Duodenal mucosa (tissue), 2 donors: ENCODE measurements around the gene PTPRM.

Experiments
- H3K27ac ChIP-seq: one replicate; pipeline ENCODE4 v1.7.0; 2013; ENCODE audit warnings: low read depth, low read length
- H3K27me3 ChIP-seq, 2 donors: one replicate each; pipeline ENCODE4 v1.7.0; 2013; ENCODE audit warnings: low read length in 2 of 2, control low read depth in 1 of 2; ENCODE audit not compliant: insufficient read depth in 2 of 2, control insufficient read depth in 1 of 2
- H3K36me3 ChIP-seq, 2 donors: one replicate each; pipeline ENCODE4 v1.7.0; 2013; ENCODE audit warnings: low read length in 2 of 2, control low read depth in 1 of 2; ENCODE audit not compliant: insufficient read depth in 2 of 2, control insufficient read depth in 1 of 2
- H3K4me1 ChIP-seq, 2 donors: one replicate each; pipeline ENCODE4 v1.7.0; 2013; ENCODE audit warnings: low read length in 2 of 2, control low read depth in 1 of 2; ENCODE audit not compliant: insufficient read depth in 2 of 2, control insufficient read depth in 1 of 2
- H3K4me3 ChIP-seq, 2 donors: one replicate each; pipeline ENCODE4 v1.7.0; 2013; ENCODE audit warnings: low read length in 2 of 2, low read depth in 1 of 2
- H3K9ac ChIP-seq, 2 donors: one replicate each; pipeline ENCODE4 v1.7.0; 2013; ENCODE audit warnings: low read length in 2 of 2, low read depth in 1 of 2
- H3K9me3 ChIP-seq, 2 donors: one replicate each; pipeline ENCODE4 v1.7.0; 2013; ENCODE audit warnings: low read length in 2 of 2, control low read depth in 1 of 2; ENCODE audit not compliant: control insufficient read depth in 1 of 2

The PTPRM gene

DNA sequence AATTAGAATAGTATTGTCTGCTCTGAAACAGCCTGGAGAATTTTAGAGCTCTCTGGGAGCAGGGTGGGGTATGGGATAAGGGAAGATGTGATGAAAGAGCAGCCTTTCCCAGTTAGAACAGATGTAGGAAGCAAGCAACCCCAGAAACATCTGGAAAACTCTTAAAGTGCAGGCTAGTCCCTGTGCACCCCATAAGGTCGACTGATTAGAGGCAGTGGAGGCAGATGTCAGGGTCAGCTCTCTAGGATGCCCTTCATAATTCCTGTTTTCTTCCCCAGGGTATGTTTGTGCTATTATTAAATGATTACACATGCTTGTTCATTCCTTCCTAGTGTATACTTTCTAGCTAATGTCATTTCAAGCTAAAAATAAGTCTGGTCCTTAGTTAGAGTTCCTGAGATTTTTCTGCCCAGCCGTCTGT is 41.7 kb downstream of the PTPRM start:
- Histone ChIP-seq H3K27ac (no peak overlapping the region), H3K4me3 (no peak overlapping the region), H3K4me1 (no peaks in the 10 kb centered on the region), H3K9me3 (no peaks in the 10 kb centered on the region), H3K36me3 (no peaks in the 10 kb centered on the region), H3K9ac (no peak overlapping the region), H3K27me3 (no peaks in the 10 kb centered on the region)

DNA sequence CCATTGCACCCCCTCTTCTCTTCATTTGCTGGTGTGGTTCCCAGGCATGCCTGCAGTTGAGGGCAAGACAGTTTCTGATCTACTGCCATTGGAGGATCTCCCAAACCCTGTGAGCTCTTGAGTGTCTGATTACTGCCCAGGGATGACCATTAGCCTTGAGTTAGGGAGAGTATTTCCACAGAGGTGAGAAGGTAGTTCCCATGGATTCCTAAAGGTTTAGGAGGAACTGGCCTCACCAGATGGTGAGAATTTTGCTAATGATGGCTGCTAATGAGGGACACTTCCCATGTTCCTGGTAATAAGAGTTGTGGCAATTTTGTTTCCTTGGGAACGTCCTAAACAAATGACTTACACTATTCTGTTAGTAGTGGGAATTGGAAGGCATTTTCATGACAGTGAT is 42.5 kb downstream of the PTPRM start:
- Histone ChIP-seq H3K4me1 (no peaks in the 10 kb centered on the region), H3K9ac (no peak overlapping the region), H3K27me3 (no peaks in the 10 kb centered on the region), H3K36me3 (no peaks in the 10 kb centered on the region), H3K27ac (no peak overlapping the region), H3K9me3 (no peaks in the 10 kb centered on the region), H3K4me3 (no peak overlapping the region)

DNA sequence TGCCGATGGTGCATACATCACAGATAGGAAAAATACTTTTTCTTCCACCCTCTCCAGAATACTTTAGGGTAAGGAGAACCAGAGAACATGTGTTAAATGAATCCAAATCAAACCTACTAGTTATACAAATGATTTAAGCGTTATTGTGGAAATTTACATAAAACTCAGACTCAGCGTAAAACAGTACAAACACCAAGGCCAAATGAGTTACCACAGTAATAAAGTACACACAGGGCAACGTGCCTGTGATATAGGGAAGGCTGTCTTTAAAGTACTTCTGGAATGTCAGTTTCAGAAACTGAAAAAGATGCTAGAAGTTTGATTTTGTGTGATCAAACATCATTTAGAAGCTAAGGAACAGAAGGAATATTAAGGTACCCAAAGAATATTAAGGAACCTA is 46.9 kb downstream of the PTPRM start:
- H3K4me1 ChIP-seq = no peaks in the 10 kb centered on the region

DNA sequence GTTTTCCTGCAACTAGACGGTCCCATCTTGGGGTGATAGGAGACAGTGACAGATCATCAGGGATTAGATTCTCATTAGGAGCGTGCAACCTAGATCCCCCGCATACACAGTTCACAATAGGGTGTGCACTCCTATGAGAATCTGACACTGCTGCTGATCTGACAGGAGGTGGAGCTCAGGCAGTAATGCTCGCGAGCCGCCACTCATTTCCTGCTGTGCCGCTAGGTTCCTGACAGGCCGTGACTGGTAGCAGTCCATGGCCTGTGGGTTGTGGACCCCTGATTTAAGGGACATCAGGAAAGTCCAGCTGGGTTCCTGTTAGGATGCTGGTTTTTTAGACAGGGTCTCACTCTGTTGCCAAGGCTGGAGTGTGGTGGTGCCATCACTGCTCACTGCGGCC is 48.7 kb downstream of the PTPRM start:
- Histone ChIP-seq H3K36me3 (no peaks in the 10 kb centered on the region), H3K9me3 (no peaks in the 10 kb centered on the region), H3K9ac (no peak overlapping the region), H3K27me3 (no peaks in the 10 kb centered on the region), H3K4me1 (no peaks in the 10 kb centered on the region), H3K27ac (no peak overlapping the region), H3K4me3 (no peak overlapping the region)

More for the DNA sequence above, 46.9 kb downstream of the PTPRM start:
- H3K9me3 ChIP-seq = no peaks in the 10 kb centered on the region
- H3K9ac ChIP-seq = no peak overlapping the region
- H3K27me3 ChIP-seq = no peaks in the 10 kb centered on the region
- no peak overlapping the region for H3K4me3 ChIP-seq
- no peaks in the 10 kb centered on the region for H3K36me3 ChIP-seq
- no peak overlapping the region for H3K27ac ChIP-seq

DNA sequence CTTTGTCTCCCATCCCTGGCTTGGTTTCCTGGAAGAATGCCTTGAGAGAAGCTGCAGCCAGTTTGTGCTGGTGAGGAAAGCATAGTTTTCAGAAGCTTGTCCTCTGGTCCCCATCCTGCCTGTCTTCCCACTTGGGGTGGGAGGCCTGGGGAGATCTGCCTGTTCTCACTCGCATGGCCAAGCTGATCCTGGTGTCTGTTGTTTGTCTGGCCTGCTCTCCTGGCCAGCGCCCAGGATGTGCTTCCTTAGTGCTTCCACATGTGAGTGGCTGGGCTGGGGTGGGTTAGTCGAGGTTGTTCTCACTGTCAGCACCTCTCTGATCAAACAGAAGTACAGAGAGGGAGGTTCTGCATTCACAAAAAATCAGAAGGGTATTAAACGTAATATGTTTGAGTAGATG is 49.5 kb downstream of the PTPRM start:
- no peaks in the 10 kb centered on the region for H3K27me3 ChIP-seq
- no peak overlapping the region for H3K9ac ChIP-seq
- H3K9me3 ChIP-seq = no peaks in the 10 kb centered on the region
- H3K4me1 ChIP-seq = no peaks in the 10 kb centered on the region
- H3K27ac ChIP-seq = no peak overlapping the region
- H3K36me3 ChIP-seq = no peaks in the 10 kb centered on the region
- no peak overlapping the region for H3K4me3 ChIP-seq

DNA sequence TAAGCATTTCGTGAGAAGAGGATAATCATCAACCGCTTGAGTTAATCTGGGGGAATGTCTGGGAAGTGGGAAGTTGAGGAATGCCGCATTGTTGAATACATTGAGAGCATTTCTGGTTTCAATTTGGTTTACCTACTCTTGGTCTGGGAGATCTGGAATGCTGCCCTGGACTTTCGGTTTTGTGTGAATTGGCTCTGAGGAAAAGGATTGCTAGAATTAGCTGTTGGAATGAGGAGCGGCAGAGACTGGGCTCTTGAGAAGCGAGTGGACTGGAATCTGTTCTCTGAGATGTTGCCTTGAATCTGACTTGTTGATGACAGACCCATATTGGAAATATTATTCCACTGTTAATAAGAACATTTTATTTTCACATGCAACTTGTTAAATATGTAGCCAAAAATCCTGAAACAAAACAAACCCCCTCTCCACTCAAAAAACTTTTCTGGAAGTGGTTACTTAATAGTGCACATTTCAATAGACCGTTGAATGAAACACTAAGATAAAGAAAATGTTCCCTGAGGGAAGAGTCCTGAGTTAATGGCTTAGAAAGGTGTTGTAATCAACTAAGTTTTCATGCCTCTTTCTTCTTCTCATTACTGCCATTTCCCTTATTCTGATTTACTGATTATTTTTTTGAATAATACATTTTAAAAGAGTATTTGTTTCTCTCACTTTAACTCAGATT is 50.8 kb downstream of the PTPRM start:
- Histone ChIP-seq H3K27me3 (no peaks in the 10 kb centered on the region), H3K9me3 (no peaks in the 10 kb centered on the region)

DNA sequence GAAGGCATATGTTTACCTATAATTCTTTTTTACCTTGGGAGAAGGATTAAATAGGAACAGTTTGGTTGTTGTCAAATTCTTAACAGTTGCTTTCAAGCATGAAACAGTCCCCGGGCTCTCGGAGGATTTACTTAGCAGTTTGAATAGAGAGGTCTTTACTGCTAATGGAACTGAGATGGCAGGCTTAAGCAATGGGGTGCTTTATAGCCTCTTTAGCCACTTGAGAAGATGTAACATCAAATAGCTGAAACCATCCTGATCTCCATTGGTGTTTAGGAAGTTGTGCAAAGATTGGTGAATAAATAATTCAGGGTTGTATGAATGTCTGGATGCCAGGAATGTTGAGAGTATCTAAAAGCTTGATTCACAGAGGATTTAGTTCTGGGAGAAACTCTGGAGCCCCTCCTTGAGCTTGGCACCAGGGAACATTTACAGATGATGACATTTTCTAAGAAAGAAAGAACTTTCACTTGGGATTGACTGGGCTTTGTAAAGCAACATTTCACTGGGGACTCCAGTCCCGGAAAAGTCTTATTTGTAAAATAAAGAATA is 51.9 kb downstream of the PTPRM start:
- Histone ChIP-seq H3K27me3 (no peaks in the 10 kb centered on the region), H3K4me1 (no peaks in the 10 kb centered on the region), H3K36me3 (no peaks in the 10 kb centered on the region), H3K27ac (no peak overlapping the region), H3K9ac (no peak overlapping the region), H3K4me3 (no peak overlapping the region), H3K9me3 (no peaks in the 10 kb centered on the region)

More for the DNA sequence above, 50.8 kb downstream of the PTPRM start:
- H3K36me3 ChIP-seq = no peaks in the 10 kb centered on the region
- H3K4me3 ChIP-seq = no peak overlapping the region
- no peak overlapping the region for H3K9ac ChIP-seq
- no peak overlapping the region for H3K27ac ChIP-seq
- no peaks in the 10 kb centered on the region for H3K4me1 ChIP-seq

DNA sequence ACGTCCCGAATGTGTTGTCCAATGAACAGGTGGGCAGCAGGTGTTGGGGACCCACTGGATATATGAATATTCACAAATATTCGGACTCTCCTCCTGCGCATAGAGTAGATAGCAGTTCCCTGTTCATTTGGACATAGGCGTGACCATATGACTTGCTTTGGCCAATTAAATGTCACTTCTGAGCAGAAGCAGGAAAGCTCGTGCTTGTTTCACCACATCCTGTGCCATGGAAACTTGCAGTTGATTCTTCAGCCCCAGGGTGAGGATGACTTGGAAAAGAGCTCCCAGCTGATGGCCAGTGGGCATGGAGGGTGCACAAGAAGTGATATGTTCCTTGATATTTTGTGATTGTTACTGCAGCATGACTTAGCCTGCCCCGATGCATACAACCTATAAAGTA is 52.6 kb downstream of the PTPRM start:
- H3K9ac ChIP-seq = no peak overlapping the region
- H3K27ac ChIP-seq = no peak overlapping the region

DNA sequence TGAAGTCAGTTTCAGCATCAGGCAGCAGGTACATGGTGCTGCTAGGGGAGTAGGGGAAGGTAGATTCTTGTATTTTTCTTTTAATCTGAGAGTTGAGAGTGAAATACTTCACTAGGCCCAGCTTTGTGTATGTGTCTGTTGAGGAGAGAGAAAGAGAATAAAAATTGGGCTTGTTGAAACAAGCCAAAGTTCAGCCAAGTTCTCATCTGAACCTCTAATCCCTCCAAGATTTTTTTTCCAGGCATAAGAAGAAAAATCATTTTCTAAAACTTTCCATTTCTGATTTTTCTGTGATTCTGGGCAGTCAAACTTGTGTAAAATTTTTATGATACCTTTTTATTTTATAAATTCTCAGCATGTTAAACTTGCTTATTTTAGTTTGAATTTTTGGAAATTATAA is 55.6 kb downstream of the PTPRM start:
- H3K9ac ChIP-seq = no peak overlapping the region
- H3K27me3 ChIP-seq = no peaks in the 10 kb centered on the region
- H3K27ac ChIP-seq = no peak overlapping the region
- H3K36me3 ChIP-seq = no peaks in the 10 kb centered on the region
- no peaks in the 10 kb centered on the region for H3K9me3 ChIP-seq
- H3K4me1 ChIP-seq = no peaks in the 10 kb centered on the region
- H3K4me3 ChIP-seq = no peak overlapping the region

More for the DNA sequence above, 52.6 kb downstream of the PTPRM start:
- H3K4me3 ChIP-seq = no peak overlapping the region
- H3K27me3 ChIP-seq = no peaks in the 10 kb centered on the region
- no peaks in the 10 kb centered on the region for H3K36me3 ChIP-seq
- H3K9me3 ChIP-seq = no peaks in the 10 kb centered on the region
- H3K4me1 ChIP-seq = no peaks in the 10 kb centered on the region

DNA sequence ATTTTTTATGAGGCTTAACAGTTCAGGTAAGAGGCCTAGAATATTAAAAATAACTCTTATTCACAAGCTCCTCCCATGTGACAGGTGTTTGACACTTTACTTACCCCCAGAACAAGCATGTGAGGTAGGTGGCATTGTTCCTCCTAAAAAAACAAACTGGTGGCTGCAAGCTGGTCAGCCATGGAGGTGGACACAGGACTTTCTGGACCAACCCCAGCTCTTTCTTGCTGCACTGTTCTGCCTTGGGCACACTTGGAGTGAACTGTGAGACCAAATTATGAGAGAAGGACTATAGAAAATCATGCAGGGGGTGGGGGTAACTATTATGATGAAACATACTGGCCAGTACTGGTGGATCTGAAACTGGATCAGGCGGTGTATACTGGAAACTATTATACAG is 56.6 kb downstream of the PTPRM start:
- H3K27me3 ChIP-seq = no peaks in the 10 kb centered on the region
- no peak overlapping the region for H3K27ac ChIP-seq
- no peak overlapping the region for H3K4me3 ChIP-seq
- H3K36me3 ChIP-seq = no peaks in the 10 kb centered on the region
- no peaks in the 10 kb centered on the region for H3K9me3 ChIP-seq
- H3K9ac ChIP-seq = no peak overlapping the region
- no peaks in the 10 kb centered on the region for H3K4me1 ChIP-seq
